22Rv1 (cell line): Measurements from ENCODE around the gene TP53BP1.

Source experiments
- CTCF ChIP-seq: fragments of 450-650 bp; IDR thresholded peaks from 2 replicates; pipeline ENCODE4 v1.5.1; 2017; ENCODE audit warnings: mild to moderate bottlenecking
- ZFX ChIP-seq: fragments of 450-650 bp; IDR thresholded peaks from 2 replicates; pipeline ENCODE4 v1.6.1; 2017; ENCODE audit warnings: antibody characterized with exemption, borderline replicate concordance

- TF ChIP-seq CTCF (no peak), ZFX (no peak)
Measured at GRCh38 chr15:43489191-43489590, 3.8 kb downstream of the TP53BP1 start.
